Stimulated activated CD8-positive, alpha-beta memory T cell treated with anti-CD3 and anti-CD28 coated beads, Interleukin-2, amount 100 ng/mL, for 48 hours (primary cell): ENCODE results near the gene SLC35B1.
"Not testable (repeated sequence)": the region's sequence is repeated elsewhere in the genome, so short reads cannot be mapped to it uniquely, and the experiment has no call there.

ENCODE experiments used
- DNase-seq, 2 donors: peaks; one replicate each; pipeline ENCODE4 v3.0.0-alpha.2; 2020; ENCODE audit warnings: low read depth in 2 of 2

The SLC35B1 gene

GRCh38 chr17:49673679-49674078, 34.1 kb downstream of the SLC35B1 start:
- DNase-seq: not testable (repeated sequence)

- DNase-seq: no peak
Measured at GRCh38 chr17:49670641-49671040, 37.1 kb downstream of the SLC35B1 start.

GRCh38 chr17:49670002-49670401, 37.8 kb downstream of the SLC35B1 start:
- DNase-seq: no peak

- no peak for DNase-seq
Measured at GRCh38 chr17:49667854-49668253, 39.9 kb downstream of the SLC35B1 start.

- DNase-seq: no peak
Measured at GRCh38 chr17:49664706-49665211, 43.0 kb downstream of the SLC35B1 start.

GRCh38 chr17:49659661-49660382, 47.9 kb downstream of the SLC35B1 start:
- no peak for DNase-seq

- DNase-seq: no peak
Measured at GRCh38 chr17:49656247-49656646, 51.5 kb downstream of the SLC35B1 start.
